Midbrain (tissue), 1 donor: ENCODE data around the gene FOXP1.

Experiments used
- DNase-seq: peaks from one replicate; lab custom pipeline; 2025; lab: John Stamatoyannopoulos, UW

The FOXP1 gene

DNA sequence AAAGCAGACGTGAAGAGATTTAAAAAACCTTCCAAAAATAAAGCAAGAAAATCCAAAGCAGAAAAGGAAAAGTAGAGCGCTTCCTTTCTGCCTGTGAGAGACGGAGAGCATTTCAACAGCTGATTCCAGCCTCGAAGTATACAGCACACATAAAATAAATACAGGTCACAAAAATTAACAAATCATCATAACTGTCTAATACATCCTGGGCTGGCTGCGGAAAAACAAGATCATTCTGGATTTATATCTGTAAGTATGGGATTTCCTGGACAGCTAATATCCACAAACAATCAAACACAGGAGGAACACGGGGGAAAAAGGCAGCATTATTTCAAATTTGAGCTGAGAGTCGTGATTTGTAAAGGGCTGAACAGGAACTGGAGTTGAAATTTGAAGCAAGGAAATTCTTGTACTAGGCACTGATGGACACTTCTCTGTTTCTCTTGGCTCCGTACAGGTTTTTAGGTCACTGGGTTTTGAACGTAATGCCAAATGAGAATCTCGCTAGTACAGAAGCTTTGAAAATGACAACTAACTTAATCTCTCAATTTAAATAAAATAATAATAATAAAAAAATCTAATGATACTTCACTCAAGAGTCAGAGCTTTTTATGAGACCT is 577.7 kb downstream of the FOXP1 start:
- no peak for DNase-seq

- DNase-seq: no peak
These were observed 580.0 kb downstream of the FOXP1 start for GRCh38 chr3:71003511-71003910.

DNA sequence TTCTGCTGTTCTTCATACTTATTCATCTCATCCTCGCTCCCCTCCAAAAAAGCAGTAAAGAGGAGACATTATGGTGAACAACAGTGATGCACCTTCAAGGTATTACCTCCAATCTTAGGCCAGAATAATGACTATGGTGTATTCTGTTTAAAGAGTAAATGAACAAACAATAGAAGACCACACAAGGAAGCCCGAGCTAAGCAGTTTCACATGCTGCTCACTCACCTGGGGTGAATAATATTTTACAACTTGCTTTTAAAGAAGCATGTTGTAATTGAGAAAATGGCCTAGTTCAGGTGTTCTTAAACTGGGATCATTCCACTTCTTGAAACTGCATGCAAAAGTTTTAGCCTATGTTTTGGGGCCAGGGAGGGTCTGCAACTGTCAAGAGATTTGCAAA is 581.2 kb downstream of the FOXP1 start:
- DNase-seq: no peak

GRCh38 chr3:71001303-71001830 is 582.2 kb downstream of the FOXP1 start:
- DNase-seq: no peak

GRCh38 chr3:71000483-71000882 is 583.0 kb downstream of the FOXP1 start:
- DNase-seq: no peak

DNA sequence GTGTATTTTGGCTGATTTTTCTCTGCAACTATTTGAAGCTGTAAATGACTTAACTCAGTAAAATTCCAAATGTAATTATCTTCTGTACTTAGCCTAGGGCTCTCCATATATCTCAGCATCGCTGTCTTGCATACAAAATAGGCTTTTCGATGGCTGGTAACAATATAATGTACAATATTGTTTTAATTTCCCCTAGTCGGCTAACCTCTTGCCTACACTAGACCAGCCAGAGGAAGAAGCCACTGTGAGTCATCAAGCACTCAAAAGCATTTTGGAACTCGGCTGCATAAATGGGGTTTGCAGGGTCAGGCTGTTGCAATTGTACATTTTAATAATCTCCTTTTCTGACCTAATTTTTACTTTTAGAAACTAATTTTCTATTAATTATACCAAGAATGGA is 583.8 kb downstream of the FOXP1 start:
- no peak for DNase-seq

- DNase-seq: no peak
These were observed 587.4 kb downstream of the FOXP1 start for GRCh38 chr3:70996082-70996481.

DNA sequence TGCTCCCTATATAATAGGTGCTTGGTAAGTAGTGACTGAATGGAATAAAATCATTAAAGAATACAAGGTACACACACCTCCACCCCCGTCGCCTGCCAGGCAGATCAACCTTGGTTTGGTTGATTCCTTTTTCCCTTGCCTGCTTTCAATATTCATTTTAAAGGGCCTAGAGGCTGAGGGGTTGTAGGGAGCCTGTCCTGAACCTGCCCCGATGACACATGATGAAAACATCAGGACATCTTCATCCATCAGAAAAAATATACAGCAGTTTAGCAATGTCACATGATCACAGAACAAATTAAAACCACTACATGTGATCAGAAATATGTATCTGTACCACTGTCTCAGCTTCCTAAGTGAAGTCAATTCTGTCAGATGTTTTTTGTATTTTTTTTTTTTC is 588.9 kb downstream of the FOXP1 start:
- DNase-seq: no peak

DNA sequence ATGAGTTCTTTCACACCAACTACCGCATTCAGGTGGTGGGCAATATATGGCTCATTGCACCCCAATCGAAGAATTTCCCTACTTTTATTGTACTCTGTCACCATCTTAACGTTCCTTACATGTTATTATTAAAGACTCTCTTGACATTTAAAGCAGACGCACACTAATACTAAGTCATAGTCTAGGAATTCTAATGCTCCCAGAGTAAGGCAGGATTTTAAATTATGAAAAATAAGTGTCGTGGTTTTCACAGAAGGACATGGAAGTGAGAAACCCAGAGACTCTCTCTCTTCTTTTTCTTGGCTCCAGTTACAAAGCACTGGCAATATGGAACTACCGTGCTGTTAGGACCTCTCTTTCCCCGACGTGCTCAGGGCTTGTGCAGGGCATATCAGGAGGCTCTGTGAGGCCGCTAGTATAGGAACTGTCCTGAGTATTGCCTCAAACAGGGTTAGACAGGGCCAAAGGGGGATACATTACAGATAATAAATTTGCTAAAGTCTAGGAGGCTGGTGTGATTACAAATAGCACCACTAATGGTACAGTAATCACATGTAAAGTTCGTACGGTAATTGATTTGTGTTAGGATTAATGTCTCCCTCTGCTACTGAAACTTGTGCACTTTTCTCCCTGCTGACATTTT is 590.8 kb downstream of the FOXP1 start:
- no peak for DNase-seq

DNA sequence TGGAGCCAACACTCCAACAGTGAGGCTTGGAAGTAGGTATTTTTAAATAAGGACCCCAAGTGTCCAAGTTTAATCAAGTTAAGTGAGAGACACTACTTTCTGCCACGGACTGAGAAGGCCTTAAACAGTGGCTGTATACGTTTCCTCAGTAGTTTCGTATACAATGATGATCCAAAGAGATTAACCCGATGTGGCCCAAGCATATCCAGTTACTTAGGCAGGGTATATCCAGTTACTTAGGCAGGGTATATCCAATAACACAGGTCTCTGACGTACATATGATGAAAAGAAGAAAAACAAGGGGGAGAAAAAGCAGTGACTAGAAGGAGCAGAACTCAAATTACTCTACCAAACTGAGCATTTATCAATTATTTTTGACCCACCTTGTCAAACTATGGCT is 591.4 kb downstream of the FOXP1 start:
- DNase-seq: no peak

DNA sequence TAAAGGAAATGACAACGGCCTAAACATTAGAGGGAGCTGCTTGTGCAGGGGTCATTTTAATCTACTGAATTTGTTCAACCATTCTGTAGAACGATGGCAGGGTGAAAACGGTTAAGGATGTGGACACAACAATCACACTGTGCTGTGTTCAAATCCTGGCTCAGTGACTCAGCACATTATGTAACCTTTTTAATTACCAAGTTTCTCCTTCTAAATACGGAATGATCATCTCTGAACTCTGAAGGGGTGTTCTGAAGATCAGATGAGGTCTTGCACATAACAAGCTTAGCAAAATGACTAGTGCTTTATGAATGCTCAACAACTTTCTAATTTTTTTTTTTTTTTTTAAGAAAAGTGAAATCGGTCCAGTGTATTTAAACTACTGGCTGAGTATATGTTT is 592.8 kb downstream of the FOXP1 start:
- DNase-seq: no peak

DNA sequence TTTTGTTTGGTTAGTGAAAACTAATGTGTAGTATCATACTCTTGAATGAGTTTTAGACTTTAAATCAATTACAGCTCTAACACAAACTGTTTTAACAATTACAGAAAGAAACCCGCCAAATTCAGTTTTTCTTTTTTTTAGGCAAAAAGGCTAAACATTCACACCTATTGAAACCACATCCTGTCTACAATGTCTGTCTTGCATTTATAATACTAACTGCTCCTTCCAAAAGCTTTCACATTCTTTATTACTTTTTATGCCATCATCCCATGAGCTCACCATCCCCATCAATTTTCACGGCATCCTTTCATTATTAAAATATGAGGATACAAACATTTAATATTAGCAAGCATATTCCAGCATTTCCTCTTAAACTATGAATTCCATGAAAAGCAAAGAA is 593.3 kb downstream of the FOXP1 start:
- DNase-seq: no peak

GRCh38 chr3:70989174-70989573 is 594.4 kb downstream of the FOXP1 start:
- no peak for DNase-seq

DNA sequence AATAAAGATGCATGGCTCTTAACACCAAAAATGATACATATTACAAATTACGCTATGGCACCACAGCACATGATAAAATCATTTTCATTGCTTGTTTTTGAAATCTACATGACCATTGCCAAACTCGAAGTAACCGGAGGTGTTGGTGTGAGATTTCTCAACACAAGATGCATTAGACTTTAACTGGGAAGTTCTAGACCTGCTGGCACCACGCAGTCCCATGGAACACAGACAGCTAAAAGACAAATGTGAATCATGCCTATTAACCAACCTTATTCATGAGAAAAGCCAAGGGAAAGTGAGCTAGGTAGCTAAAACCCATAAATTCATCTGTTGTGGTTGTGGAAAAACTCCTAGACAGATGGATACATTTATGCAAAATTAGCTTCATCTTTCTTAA is 595.4 kb downstream of the FOXP1 start:
- no peak for DNase-seq

GRCh38 chr3:70985572-70985971 is 598.0 kb downstream of the FOXP1 start:
- DNase-seq: peak; percentile 19

GRCh38 chr3:70984776-70985482 is 598.6 kb downstream of the FOXP1 start:
- DNase-seq: no peak

DNA sequence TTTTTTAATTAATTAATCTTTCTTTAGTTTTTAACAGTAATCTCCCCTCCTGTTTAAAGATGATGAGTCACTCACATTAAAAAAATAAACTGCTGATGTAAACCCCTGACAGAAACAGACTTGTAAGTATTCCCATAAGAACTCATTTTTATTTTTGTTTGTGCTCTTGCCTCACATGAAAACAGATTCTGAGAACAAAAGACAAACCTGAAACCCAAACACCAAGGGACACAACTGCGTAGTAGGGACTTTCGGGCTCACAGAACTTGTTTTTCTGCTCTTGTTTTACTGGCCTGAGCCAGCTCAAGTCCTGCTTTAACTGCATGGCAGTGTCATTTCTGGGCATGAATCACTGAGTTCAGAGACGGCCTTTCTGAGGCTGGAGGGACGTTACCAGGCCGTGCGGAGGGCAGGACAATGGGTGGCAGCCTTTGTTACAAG is 600.8 kb downstream of the FOXP1 start:
- no peak for DNase-seq

- DNase-seq: no peak
These were observed 601.2 kb downstream of the FOXP1 start for GRCh38 chr3:70982284-70982683.

DNA sequence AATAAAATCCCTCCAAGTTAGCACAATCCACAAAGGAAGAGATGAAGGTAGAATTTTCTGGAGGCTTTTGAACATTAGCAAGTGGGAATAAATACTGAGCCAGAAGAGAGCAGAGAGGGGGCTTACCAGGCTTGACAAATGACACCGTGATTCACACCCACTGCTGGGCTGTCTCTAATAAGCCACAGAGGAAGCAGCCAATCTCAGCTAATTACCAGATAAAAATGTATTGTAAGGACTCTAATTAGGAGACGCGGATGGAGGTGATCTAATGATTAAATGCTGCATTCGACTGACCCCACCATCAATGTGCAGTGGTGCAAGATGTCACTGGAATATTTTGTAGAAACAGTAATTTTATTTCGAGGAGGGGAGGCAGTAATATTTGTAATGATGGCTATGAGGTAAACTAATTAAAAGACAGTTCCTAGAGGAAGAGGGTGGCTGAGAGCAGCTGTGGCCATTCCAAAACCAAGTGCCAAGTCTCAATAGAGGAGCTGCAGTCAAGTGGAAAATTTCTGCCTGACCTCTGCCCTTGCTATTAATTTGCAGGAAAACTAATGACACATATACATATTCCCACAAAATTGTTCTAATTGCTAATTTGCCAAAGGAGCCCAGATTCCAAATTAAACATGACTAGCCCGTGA is 602.2 kb downstream of the FOXP1 start:
- DNase-seq: no peak

DNA sequence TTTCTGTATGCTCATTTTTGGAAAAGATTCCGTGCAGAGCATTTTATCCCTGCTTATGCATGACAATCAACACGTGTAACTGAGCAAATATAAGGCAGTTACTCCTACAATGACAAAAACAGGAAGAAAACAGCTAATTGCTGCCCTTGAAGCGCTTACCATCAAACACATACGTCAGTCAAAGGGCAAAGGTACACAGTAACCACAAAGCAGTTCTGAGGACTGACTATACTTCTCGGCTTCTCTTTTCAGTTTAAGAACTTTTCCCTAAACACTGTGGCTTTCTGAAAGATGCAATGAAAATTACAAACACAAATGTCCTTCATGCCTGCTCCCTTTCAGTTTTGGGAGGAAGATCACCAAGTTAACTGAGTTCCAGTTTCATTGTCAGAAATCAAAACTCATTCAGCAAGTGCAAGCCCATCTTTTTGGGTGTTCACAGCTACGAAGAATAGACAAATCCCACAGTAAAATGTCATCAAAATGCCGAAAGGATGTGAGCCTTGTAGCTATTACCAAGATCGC is 602.8 kb downstream of the FOXP1 start:
- no peak for DNase-seq

GRCh38 chr3:70979983-70980645 is 603.4 kb downstream of the FOXP1 start:
- no peak for DNase-seq

- no peak for DNase-seq
These were observed 605.8 kb downstream of the FOXP1 start for GRCh38 chr3:70977712-70978111.
